Stimulated activated CD8-positive, alpha-beta memory T cell treated with anti-CD3 and anti-CD28 coated beads, Interleukin-4, amount 100 ng/mL, for 48 hours (primary cell): ENCODE results near the gene COL28A1.

Experiments
- DNase-seq: peaks from one replicate; pipeline ENCODE4 v3.0.0-alpha.2; 2020

COL28A1 gene

DNA sequence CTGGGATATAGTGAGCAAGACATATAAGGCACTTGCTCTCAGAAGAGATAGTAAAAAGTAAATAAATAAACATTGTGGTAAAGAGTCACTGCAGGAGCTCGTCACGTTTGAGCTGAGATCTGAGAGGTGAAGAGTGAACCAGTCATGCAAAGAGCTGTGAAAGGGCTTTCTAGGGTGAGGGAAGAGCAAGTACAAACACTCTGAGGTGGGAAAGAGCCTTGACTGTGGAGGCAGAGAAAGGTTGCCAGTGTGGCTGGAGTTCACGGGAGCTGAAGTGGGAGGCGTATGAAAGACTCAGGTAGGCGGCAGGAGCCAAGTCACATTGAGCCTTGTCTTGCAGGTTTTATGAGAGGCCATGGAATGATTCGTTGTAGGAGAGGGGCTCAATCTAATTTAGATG is 212.3 kb downstream of the COL28A1 start:
- no peak for DNase-seq

DNA sequence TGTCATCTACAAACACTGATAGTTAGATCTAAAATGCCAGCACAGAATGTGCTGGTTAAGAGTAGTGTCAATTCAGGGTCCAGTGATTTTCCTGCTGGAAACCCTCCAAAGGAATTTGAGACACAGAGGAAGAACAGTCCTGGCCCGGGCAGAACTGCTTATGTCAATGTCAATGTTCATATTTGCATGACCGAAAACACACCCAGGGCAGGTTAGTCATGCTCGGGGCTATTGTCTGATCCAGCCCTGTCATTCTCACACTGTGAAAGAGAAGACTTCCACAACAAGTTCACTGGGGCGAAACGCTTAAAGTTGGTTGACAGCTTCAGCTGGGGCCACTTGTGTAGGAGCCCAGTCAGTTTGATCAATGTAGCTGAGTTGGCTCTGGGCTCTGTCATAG is 214.0 kb downstream of the COL28A1 start:
- no peak for DNase-seq

DNA sequence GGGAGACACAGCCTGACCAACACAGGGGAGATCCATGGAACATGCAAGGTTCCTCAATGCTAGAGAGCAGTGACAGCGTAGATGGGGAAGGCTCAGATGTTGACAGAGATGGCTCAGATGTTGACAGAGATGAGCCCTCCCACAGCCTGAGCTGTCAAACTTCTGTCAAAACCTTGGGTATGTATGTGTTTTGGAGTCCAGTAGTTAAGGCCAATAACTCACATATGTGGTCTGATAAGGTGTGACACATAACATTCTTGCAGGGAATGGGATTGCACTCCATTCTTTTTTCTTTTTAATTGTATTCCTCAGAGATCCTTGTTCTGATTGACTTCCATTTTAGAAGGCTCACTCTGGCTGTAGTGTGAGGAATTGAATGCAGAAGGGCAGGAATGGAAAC is 217.1 kb downstream of the COL28A1 start:
- DNase-seq, result no peak

DNA sequence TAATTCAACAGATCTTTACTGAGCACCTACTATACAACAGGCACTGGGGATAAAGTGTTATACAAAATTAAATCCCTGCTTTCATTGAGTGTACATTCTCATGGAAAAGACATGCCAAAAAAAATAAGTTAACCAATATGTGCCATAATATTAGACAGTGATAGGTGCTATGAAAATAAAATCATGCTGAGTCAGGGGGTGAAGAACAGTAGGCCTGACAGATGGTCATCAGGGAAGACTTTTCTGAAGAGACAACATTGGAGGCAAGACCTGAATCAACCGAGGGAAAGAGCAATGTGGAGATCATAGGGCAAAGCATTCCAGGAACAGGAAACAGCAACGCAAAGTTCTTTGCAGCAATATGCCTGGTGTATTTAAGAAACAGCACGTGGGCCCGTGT is 217.8 kb downstream of the COL28A1 start:
- no peak for DNase-seq

DNA sequence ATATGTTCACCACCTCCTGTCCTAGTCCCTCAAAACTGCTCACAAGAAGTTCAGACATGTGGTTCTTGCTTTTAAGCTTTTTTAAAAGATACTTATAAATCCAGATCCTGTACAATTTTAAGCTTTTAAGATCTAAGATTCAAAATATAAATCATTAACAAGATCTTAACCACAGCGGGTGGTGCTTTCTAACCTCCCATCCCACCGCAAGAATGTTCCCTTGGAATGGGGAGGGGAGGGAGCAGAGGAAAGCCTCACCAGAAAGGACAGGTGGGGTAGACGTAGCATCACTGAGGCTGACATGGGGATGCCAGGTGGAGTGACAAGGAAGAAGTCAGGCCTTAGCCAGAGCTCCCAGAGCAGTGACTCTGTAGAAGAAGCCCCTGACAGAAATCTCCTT is 219.8 kb downstream of the COL28A1 start:
- DNase-seq, result no peak

DNA sequence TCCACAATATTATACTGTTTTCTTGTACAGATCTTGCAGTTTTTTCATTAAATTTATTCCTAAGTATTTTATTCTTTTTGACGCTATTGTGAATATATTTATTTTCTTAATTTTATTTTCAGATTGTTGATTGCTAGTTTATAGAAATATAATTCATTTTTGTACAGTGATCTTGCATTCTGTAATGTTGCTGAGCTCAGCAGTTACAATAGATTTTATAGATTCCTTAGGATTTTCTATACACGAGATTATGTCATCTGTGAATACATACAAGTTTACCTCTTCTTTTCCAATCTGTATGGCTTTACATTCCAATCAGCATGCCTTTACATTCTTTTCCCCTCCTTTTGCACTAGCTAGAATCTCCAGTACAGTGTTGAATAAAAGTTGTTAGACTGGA is 223.3 kb downstream of the COL28A1 start:
- DNase-seq, result no peak

DNA sequence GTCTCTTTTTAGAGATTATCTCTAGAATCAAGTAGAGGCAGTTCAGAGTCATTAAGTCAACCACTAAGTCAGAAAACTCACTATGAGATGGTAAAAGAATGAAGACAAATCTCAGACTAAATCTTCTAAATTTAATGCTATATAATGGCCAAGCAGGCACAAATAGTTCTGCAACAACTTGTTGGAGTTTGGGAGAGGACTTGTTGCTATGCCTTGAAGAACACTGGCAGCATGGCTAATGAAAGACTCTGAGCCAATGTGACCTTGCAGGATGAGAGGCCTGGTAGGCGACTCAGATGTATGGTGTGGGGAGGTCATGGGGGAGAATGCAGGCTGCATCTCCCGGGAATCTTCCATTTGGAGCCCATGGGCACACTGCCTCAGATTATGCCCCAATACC is 224.7 kb downstream of the COL28A1 start:
- DNase-seq, result no peak

DNA sequence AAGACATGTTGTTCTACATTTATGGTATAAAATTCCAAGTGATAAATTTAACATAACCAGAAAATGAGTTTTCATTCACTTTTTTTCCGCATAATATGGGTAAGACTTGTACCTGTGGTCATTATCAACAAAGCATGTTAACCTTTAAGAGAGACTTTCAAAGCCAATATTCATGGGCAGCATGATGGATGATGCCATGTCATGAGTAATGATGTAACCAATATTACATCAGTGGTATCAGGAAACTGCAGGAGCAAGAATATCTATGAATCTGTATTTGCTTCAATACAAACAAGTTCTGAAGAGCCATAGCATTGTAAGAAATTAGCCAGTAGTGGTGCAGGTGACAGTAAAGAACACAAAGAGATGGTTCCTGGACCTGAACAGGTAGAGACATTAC is 226.5 kb downstream of the COL28A1 start:
- DNase-seq, result no peak
